H1 (cell line): ENCODE measurements around the gene ARF6. TPM values are rescaled to one million over a fixed set of nuclear protein-coding genes. Genes with fewer than 3 reads are reported as not detected.

ENCODE experiments used
- CTCF ChIA-PET: fragments of 300-600 bp; sonication (Branson Sonifier 250); formaldehyde crosslinking; loops from one replicate; lab custom pipeline; 2021; ENCODE audit not compliant: partially characterized antibody; lab: Charles Lee
- POLR2A ChIA-PET: fragments of 300-600 bp; sonication (Branson Sonifier 250); formaldehyde crosslinking; loops from one replicate; lab custom pipeline; 2021; ENCODE audit warnings: inconsistent platforms; ENCODE audit not compliant: partially characterized antibody; lab: Charles Lee
- DNase-seq, 2 experiments: peaks; one replicate each; pipeline versions ENCODE4 v3.0.0 to v3.0.0-alpha.2; 2010 to 2022; ENCODE audit warnings: low spot score in 2 of 2, low read depth in 1 of 2, mixed read lengths in 1 of 2
- FAIRE-seq: peaks from 2 replicates; lab custom pipeline; 2011; peaks lifted over from hg19 to GRCh38; lab: Jason Lieb, UNC
- H2AFZ ChIP-seq: 2 replicates; pipeline ENCODE4 v1.8.1; 2012; ENCODE audit warnings: low read length, inconsistent platforms
- H2AK5ac ChIP-seq: 2 replicates; pipeline ENCODE4 v1.6.1; 2013; ENCODE audit warnings: low read depth, low read length
- H2BK120ac ChIP-seq: replicated peaks from 2 replicates; pipeline ENCODE3; 2013; ENCODE audit warnings: low read depth, low read length, inconsistent platforms
- H2BK12ac ChIP-seq: 2 replicates; pipeline ENCODE4 v1.6.1; 2013; ENCODE audit warnings: low read depth, low read length
- H2BK15ac ChIP-seq: 2 replicates; pipeline ENCODE4 v1.6.1; 2013; ENCODE audit warnings: low read length
- H2BK20ac ChIP-seq: 2 replicates; pipeline ENCODE4 v1.6.1; 2013; ENCODE audit warnings: low read length
- H2BK5ac ChIP-seq: 2 replicates; pipeline ENCODE4 v1.6.1; 2013; ENCODE audit warnings: low read depth, low read length
- H3K14ac ChIP-seq: 2 replicates; pipeline ENCODE4 v1.6.1; 2013; ENCODE audit warnings: inconsistent platforms; ENCODE audit not compliant: insufficient read length
- H3K18ac ChIP-seq: 2 replicates; pipeline ENCODE4 v1.6.1; 2013; ENCODE audit warnings: low read length; ENCODE audit errors: extremely low read depth
- H3K23ac ChIP-seq: 2 replicates; pipeline ENCODE4 v1.6.1; 2013; ENCODE audit warnings: inconsistent platforms; ENCODE audit not compliant: insufficient read length
- H3K23me2 ChIP-seq: 2 replicates; pipeline ENCODE4 v1.6.1; 2013; ENCODE audit warnings: low read depth, low read length
- H3K27ac ChIP-seq: 2 replicates; pipeline ENCODE4 v1.6.1; 2011; ENCODE audit warnings: low read depth, low read length, inconsistent platforms
- H3K27me3 ChIP-seq, 4 experiments: replicated peaks in 1 of 4; 1 replicate in 1 of 4; 2 replicates in 3 of 4; pipeline versions ENCODE4 v1.6.1 to v1.8.1; 2011 to 2013; ENCODE audit warnings: low read length in 3 of 4, mild to moderate bottlenecking in 3 of 4, inconsistent platforms in 2 of 4, mixed read lengths in 2 of 4, moderate library complexity in 1 of 4; ENCODE audit not compliant: control insufficient read depth in 3 of 4, insufficient read depth in 3 of 4; ENCODE audit errors: extremely low read depth in 1 of 4
- H3K36me3 ChIP-seq, 4 experiments: 2 replicates each; pipeline versions ENCODE4 v1.6.1 to v1.8.1; 2011 to 2013; ENCODE audit warnings: mild to moderate bottlenecking in 4 of 4, low read length in 3 of 4, moderate library complexity in 2 of 4, control low read depth in 1 of 4, inconsistent platforms in 1 of 4; ENCODE audit not compliant: insufficient read depth in 4 of 4, control insufficient read depth in 2 of 4
- H3K4ac ChIP-seq: replicated peaks from 2 replicates; pipeline ENCODE3; 2013; ENCODE audit warnings: low read length, low read depth, mixed read lengths, inconsistent platforms; ENCODE audit not compliant: insufficient read length
- H3K4me1 ChIP-seq, 4 experiments: replicated peaks in 1 of 4; 1 replicate in 1 of 4; 2 replicates in 3 of 4; pipeline versions ENCODE4 v1.6.1 to v1.8.1; 2011 to 2013; ENCODE audit warnings: low read length in 3 of 4, inconsistent platforms in 2 of 4, mixed read lengths in 1 of 4; ENCODE audit not compliant: insufficient read depth in 4 of 4, control insufficient read depth in 3 of 4
- H3K4me2 ChIP-seq, 2 experiments: 2 replicates each; pipeline versions ENCODE4 v1.6.1 to v1.8.1; 2011 to 2013; ENCODE audit warnings: low read depth in 2 of 2, low read length in 2 of 2, control low read depth in 1 of 2, inconsistent platforms in 1 of 2, mild to moderate bottlenecking in 1 of 2; ENCODE audit not compliant: insufficient read depth in 1 of 2
- H3K4me3 ChIP-seq, 4 experiments: fragments of 200-600, 300-600 bp in 1 of 4; sonication (generic), shearing (Covaris generic), sonication (Bioruptor Twin) in 1 of 4; 2 replicates each; pipeline versions ENCODE4 v1.5.1 to v1.8.1; 2011 to 2016; ENCODE audit warnings: low read length in 4 of 4, low read depth in 3 of 4, control low read depth in 2 of 4, inconsistent platforms in 2 of 4, mild to moderate bottlenecking in 2 of 4, mixed read lengths in 1 of 4, moderate library complexity in 1 of 4; ENCODE audit not compliant: insufficient read depth in 2 of 4; ENCODE audit errors: extremely low read depth in 1 of 4
- H3K56ac ChIP-seq: replicated peaks from 2 replicates; pipeline ENCODE3; 2013; ENCODE audit warnings: low read depth, mild to moderate bottlenecking, mixed read lengths, low read length, inconsistent platforms; ENCODE audit not compliant: insufficient read length
- H3K79me1 ChIP-seq: 2 replicates; pipeline ENCODE4 v1.6.1; 2013; ENCODE audit warnings: low read depth, low read length, control low read depth
- H3K79me2 ChIP-seq, 2 experiments: 2 replicates each; pipeline versions ENCODE4 v1.6.1 to v1.8.1; 2012 to 2013; ENCODE audit warnings: low read length in 2 of 2, mild to moderate bottlenecking in 2 of 2, inconsistent platforms in 1 of 2; ENCODE audit not compliant: insufficient read depth in 2 of 2, control insufficient read depth in 1 of 2
- H3K9ac ChIP-seq, 4 experiments: replicated peaks in 1 of 4; 1 replicate in 1 of 4; 2 replicates in 3 of 4; pipeline versions ENCODE4 v1.6.1 to v1.8.1; 2011 to 2013; ENCODE audit warnings: low read depth in 3 of 4, low read length in 3 of 4, control low read depth in 2 of 4, mild to moderate bottlenecking in 2 of 4, moderate library complexity in 2 of 4, inconsistent platforms in 1 of 4; ENCODE audit errors: extremely low read depth in 1 of 4
- H3K9me3 ChIP-seq, 2 experiments: 2 replicates each; pipeline versions ENCODE4 v1.6.1 to v1.8.1; 2012 to 2013; ENCODE audit warnings: mild to moderate bottlenecking in 2 of 2, moderate library complexity in 2 of 2, control low read depth in 1 of 2, inconsistent platforms in 1 of 2, low read depth in 1 of 2, low read length in 1 of 2, mixed read lengths in 1 of 2; ENCODE audit not compliant: insufficient read depth in 2 of 2
- H4K20me1 ChIP-seq, 2 experiments: replicated peaks in 1 of 2; 2 replicates each; pipeline versions ENCODE3 to v1.8.1; 2011 to 2013; ENCODE audit warnings: inconsistent platforms in 2 of 2, low read length in 2 of 2, mild to moderate bottlenecking in 1 of 2; ENCODE audit not compliant: insufficient read depth in 2 of 2, control insufficient read depth in 1 of 2
- H4K5ac ChIP-seq: 2 replicates; pipeline ENCODE4 v1.6.1; 2013; ENCODE audit warnings: low read length, low read depth, mixed read lengths, inconsistent platforms; ENCODE audit not compliant: insufficient read length
- H4K8ac ChIP-seq: 2 replicates; pipeline ENCODE4 v1.8.0; 2013; ENCODE audit warnings: mild to moderate bottlenecking, moderate library complexity, low read length, inconsistent platforms; ENCODE audit not compliant: insufficient read depth; ENCODE audit errors: extremely low read depth
- H4K91ac ChIP-seq: replicated peaks from 2 replicates; pipeline ENCODE3; 2013; ENCODE audit warnings: low read length, mixed read lengths, inconsistent platforms; ENCODE audit not compliant: insufficient read length
- ASH2L ChIP-seq: fragments of 200-600, 300-600 bp; sonication (generic); IDR thresholded peaks from one replicate; pipeline ENCODE4 v1.7.1; 2017; ENCODE audit warnings: low read length
- EGR1 ChIP-seq: IDR thresholded peaks from 2 replicates; pipeline ENCODE4 v1.6.1; 2011; ENCODE audit warnings: low read depth, low read length, borderline replicate concordance
- POLR2A ChIP-seq, 2 experiments: IDR thresholded peaks; 1 replicate in 1 of 2; 2 replicates in 1 of 2; pipeline ENCODE4 v1.6.1; 2011; ENCODE audit warnings: low read depth in 2 of 2, low read length in 2 of 2, mild to moderate bottlenecking in 2 of 2; ENCODE audit errors: control extremely low read depth in 1 of 2
- SRF ChIP-seq: IDR thresholded peaks from 2 replicates; pipeline ENCODE4 v1.6.1; 2011; ENCODE audit warnings: mild to moderate bottlenecking, low read depth, low read length, moderate library complexity
- TAF7 ChIP-seq: optimal IDR thresholded peaks from 2 replicates; pipeline ENCODE3; 2011; ENCODE audit warnings: low read depth, mild to moderate bottlenecking, inconsistent platforms, low read length, moderate library complexity, borderline replicate concordance
- WGBS, 2 experiments: shearing (Covaris generic) in 1 of 2; methylation state at CpG; one replicate each; pipeline versions ENCODE4 v1.1.6 to v1.1.7; 2013 to 2015; ENCODE audit warnings: low lambda C conversion rate in 2 of 2, mixed read lengths in 2 of 2, inconsistent platforms in 1 of 2, low coverage in 1 of 2, missing lambda C conversion rate in 1 of 2; ENCODE audit not compliant: insufficient replicate concordance in 2 of 2, insufficient coverage in 1 of 2, insufficient read length in 1 of 2; ENCODE audit errors: extremely low coverage in 1 of 2, missing lambda C conversion rate in 1 of 2; 5-methylcytosine and 5-hydroxymethylcytosine counted together
- polyA plus RNA-seq, 7 experiments: library from polyadenylated mRNA; depleted of rRNA in 3 of 7; stranded (reverse) in 5 of 7; unstranded in 2 of 7; fragments of >200 nt in 5 of 7; fragments of 200-250 nt in 2 of 7; gene quantifications; 1 replicate in 5 of 7; 2 replicates in 1 of 7; 4 replicates in 1 of 7; pipeline versions ENCODE4 v1.2.1 to v1.2.3, GENCODE V29; 2011 to 2013; ENCODE audit warnings: missing spikeins in 2 of 7, mixed read lengths in 2 of 7
- total RNA-seq: library from RNA; stranded (reverse); fragmentation: NEBNext Ultra II Directional; extraction: Animal tissue kit (Norgen Biotek cat#: 25700); gene quantifications from 2 replicates; pipeline ENCODE4 v1.2.1, GENCODE V29; 2021

Gene ARF6
- total and polyA plus RNA-seq, 2 of the 8 experiments (the other 6 are each of a cell fraction or from before 2014, with no cell fraction given), result 17.2 to 56.7 TPM

DNA sequence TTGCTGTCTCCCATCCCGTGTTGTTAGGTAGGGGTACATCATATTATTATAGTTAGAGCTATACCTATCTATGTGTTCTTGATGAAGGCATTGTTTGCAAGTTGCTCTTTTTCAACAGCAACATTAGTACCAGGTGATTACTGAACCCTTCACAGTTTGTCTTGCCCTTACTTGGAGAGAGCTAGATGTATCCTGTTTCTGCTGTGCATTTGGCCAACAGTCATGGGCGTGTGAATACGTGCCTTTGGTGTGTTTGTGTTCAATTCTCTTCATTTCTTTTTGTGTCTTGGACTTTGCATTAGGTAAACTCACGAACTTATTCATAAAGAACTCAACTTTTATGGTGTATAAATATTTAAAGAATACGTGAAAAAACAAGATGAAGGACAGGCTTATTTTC lies 14.3 kb downstream of the ARF6 start:
- Histone ChIP-seq H4K5ac (no peak overlapping the region), H4K8ac (no peak overlapping the region), H3K9me3 (no peaks in the 10 kb centered on the region), H2BK20ac (no peak overlapping the region), H2AFZ (no peak overlapping the region), H3K18ac (no peak overlapping the region), H3K14ac (no peak overlapping the region), H4K91ac (no peak overlapping the region), H3K4me3 (no peak overlapping the region), H2BK15ac (no peak overlapping the region), H2BK12ac (no peak overlapping the region), H3K36me3 (no peaks in the 10 kb centered on the region), H3K23ac (no peak overlapping the region), H3K79me1 (no peaks in the 10 kb centered on the region), H3K4me2 (no peak overlapping the region), H3K27ac (no peak overlapping the region), H2BK5ac (no peak overlapping the region), H3K56ac (no peak overlapping the region), H3K9ac (no peak overlapping the region), H4K20me1 (no peaks in the 10 kb centered on the region), H3K27me3 (no peaks in the 10 kb centered on the region), H3K79me2 (no peaks in the 10 kb centered on the region), H3K23me2 (no peaks in the 10 kb centered on the region), H2BK120ac (no peak overlapping the region), H3K4ac (no peak overlapping the region), H2AK5ac (no peak overlapping the region), H3K4me1 (no peaks in the 10 kb centered on the region)
- WGBS, 2 experiments, result 69% methylated on average over 5 of the region's 5 CpGs; no CpG with 5 or more reads in 1 of the 2 experiments
- ChIA-PET CTCF (interaction anchor here (0.7 to 2.1 kb wide), 3 partner anchors 28 to 176 kb away, joined by 3 to 5 read pairs (median 3); no protein-coding TSS in a partner anchor), POLR2A (no interaction called here)
- FAIRE-seq (peak; percentile 19), DNase-seq (no peak)
- no peak for TF ChIP-seq SRF
- no peak for TF ChIP-seq EGR1
- no peak for TF ChIP-seq ASH2L
- TF ChIP-seq TAF7, result no peak
- TF ChIP-seq POLR2A (IDR thresholded peaks at IDR 0.05; ENCODE audit: control extremely low read depth in 1 of 2, low read depth in 2 of 2, low read length in 2 of 2), result no peak
